IMR-90 (cell line): Measurements from ENCODE around the gene CDH23. TPM values are rescaled to one million over a fixed set of nuclear protein-coding genes. Genes with fewer than 3 reads are reported as not detected.

Source experiments
- ATAC-seq: fragments of 200-7000 bp; cut with Tn5 transposase; 2 replicates; pipeline ENCODE4 v1.9.1; 2020; ENCODE audit warnings: low read depth, mild to moderate bottlenecking, moderate library complexity
- BruUV-seq: library from RNA; stranded (reverse); fragments of 400-500 nt; replicated peaks from 2 replicates; lab custom pipeline; 2021; lab: Mats Ljungman, UMichigan
- CTCF ChIA-PET: fragments of 300-600 bp; formaldehyde crosslinking; extraction: SDS; loops from one replicate; lab custom pipeline; 2021; ENCODE audit warnings: antibody characterized with exemption; lab: Yijun Ruan, JAX
- POLR2A ChIA-PET: fragments of 300-600 bp; sonication (Branson Sonifier 250); formaldehyde crosslinking; loops from one replicate; lab custom pipeline; 2022; ENCODE audit warnings: antibody characterized with exemption; ENCODE audit not compliant: unreplicated experiment; lab: Charles Lee
- DNase-seq: peaks from one replicate; pipeline ENCODE4 v3.0.0; 2013
- H2AFZ ChIP-seq: replicated peaks from 2 replicates; pipeline ENCODE3; 2013; ENCODE audit warnings: low read length, mild to moderate bottlenecking; ENCODE audit not compliant: poor library complexity
- H2AK5ac ChIP-seq: 2 replicates; pipeline ENCODE4 v1.6.1; 2013; ENCODE audit warnings: low read depth, low read length, inconsistent platforms
- H2AK9ac ChIP-seq: replicated peaks from 2 replicates; pipeline ENCODE3; 2013; ENCODE audit warnings: mild to moderate bottlenecking, low read depth, low read length, moderate library complexity; ENCODE audit not compliant: poor library complexity
- H2BK120ac ChIP-seq: 2 replicates; pipeline ENCODE4 v1.6.1; 2013; ENCODE audit warnings: low read depth, low read length, inconsistent platforms
- H2BK15ac ChIP-seq: 3 replicates; pipeline ENCODE4 v1.6.1; 2013; ENCODE audit warnings: low read depth, low read length, inconsistent platforms
- H2BK20ac ChIP-seq: 2 replicates; pipeline ENCODE4 v1.6.1; 2013; ENCODE audit warnings: low read depth, mild to moderate bottlenecking, inconsistent platforms, low read length, moderate library complexity
- H2BK5ac ChIP-seq: 2 replicates; pipeline ENCODE4 v1.6.1; 2013; ENCODE audit warnings: mild to moderate bottlenecking, low read depth, low read length, inconsistent platforms; ENCODE audit not compliant: poor library complexity, severe bottlenecking
- H3K14ac ChIP-seq: replicated peaks from 2 replicates; pipeline ENCODE4 v1.6.1; 2013; ENCODE audit warnings: low read depth, low read length, inconsistent platforms
- H3K18ac ChIP-seq: 2 replicates; pipeline ENCODE4 v1.6.1; 2013; ENCODE audit warnings: low read depth, low read length, control low read depth
- H3K23ac ChIP-seq: 2 replicates; pipeline ENCODE4 v1.6.1; 2013; ENCODE audit warnings: low read depth, low read length, inconsistent platforms
- H3K27ac ChIP-seq: 2 replicates; pipeline ENCODE4 v1.5.1; 2013; ENCODE audit warnings: mild to moderate bottlenecking, control low read depth, low read length; ENCODE audit not compliant: insufficient read depth
- H3K27me3 ChIP-seq: 2 replicates; pipeline ENCODE4 v1.6.1; 2013; ENCODE audit warnings: low read length; ENCODE audit not compliant: control insufficient read depth, insufficient read depth
- H3K36me3 ChIP-seq: 2 replicates; pipeline ENCODE4 v1.6.1; 2013; ENCODE audit warnings: low read length, mixed read lengths; ENCODE audit not compliant: control insufficient read depth, insufficient read depth
- H3K4ac ChIP-seq: 2 replicates; pipeline ENCODE4 v1.6.1; 2013; ENCODE audit warnings: low read depth, low read length, inconsistent platforms
- H3K4me1 ChIP-seq: 2 replicates; pipeline ENCODE4 v1.6.1; 2013; ENCODE audit warnings: low read length, mixed read lengths; ENCODE audit not compliant: control insufficient read depth, insufficient read depth
- H3K4me2 ChIP-seq: 2 replicates; pipeline ENCODE4 v1.6.1; 2013; ENCODE audit warnings: low read depth, mild to moderate bottlenecking, control low read depth, low read length, moderate library complexity
- H3K4me3 ChIP-seq: 2 replicates; pipeline ENCODE4 v1.5.1; 2013; ENCODE audit warnings: low read depth, mild to moderate bottlenecking, control low read depth, low read length, moderate library complexity; ENCODE audit not compliant: insufficient read depth
- H3K56ac ChIP-seq: 2 replicates; pipeline ENCODE4 v1.6.1; 2013; ENCODE audit warnings: low read length, inconsistent platforms; ENCODE audit not compliant: insufficient read depth; ENCODE audit errors: extremely low read depth
- H3K79me1 ChIP-seq, 2 experiments: 2 replicates each; pipeline ENCODE4 v1.6.1; 2013; ENCODE audit warnings: low read length in 2 of 2, inconsistent platforms in 1 of 2, low read depth in 1 of 2
- H3K9ac ChIP-seq: 2 replicates; pipeline ENCODE4 v1.6.1; 2013; ENCODE audit warnings: low read depth, low read length, control low read depth
- H3K9me1 ChIP-seq: 2 replicates; pipeline ENCODE4 v1.6.1; 2013; ENCODE audit warnings: low read length, inconsistent platforms; ENCODE audit not compliant: insufficient read depth
- H3K9me3 ChIP-seq: 2 replicates; pipeline ENCODE4 v1.6.1; 2013; ENCODE audit warnings: low read length; ENCODE audit not compliant: control insufficient read depth, insufficient read depth
- H4K20me1 ChIP-seq: 2 replicates; pipeline ENCODE4 v1.6.1; 2013; ENCODE audit warnings: low read length, inconsistent platforms; ENCODE audit not compliant: insufficient read depth
- H4K5ac ChIP-seq: 2 replicates; pipeline ENCODE4 v1.6.1; 2013; ENCODE audit warnings: mild to moderate bottlenecking, low read depth, low read length, control low read depth
- H4K8ac ChIP-seq, 2 experiments: 2 replicates each; pipeline ENCODE4 v1.6.1; 2013; ENCODE audit warnings: low read depth in 2 of 2, low read length in 2 of 2, control low read depth in 1 of 2, inconsistent platforms in 1 of 2
- H4K91ac ChIP-seq: 2 replicates; pipeline ENCODE4 v1.6.1; 2013; ENCODE audit warnings: low read depth, low read length, inconsistent platforms; ENCODE audit not compliant: insufficient read depth
- BHLHE40 ChIP-seq: fragments of 150-350 bp; IDR thresholded peaks from 2 replicates; pipeline ENCODE4 v1.6.1; 2016; ENCODE audit warnings: mild to moderate bottlenecking, low read depth, low read length
- CEBPB ChIP-seq: IDR thresholded peaks from 2 replicates; pipeline ENCODE4 v1.6.1; 2012; ENCODE audit warnings: low read depth, low read length, improper control_type of control experiment
- FOS ChIP-seq: fragments of 150-350 bp; IDR thresholded peaks from 2 replicates; pipeline ENCODE4 v1.6.1; 2016; ENCODE audit warnings: low read depth, low read length
- MAFK ChIP-seq: IDR thresholded peaks from 2 replicates; pipeline ENCODE4 v1.6.1; 2012; ENCODE audit warnings: low read depth, low read length, improper control_type of control experiment
- MAZ ChIP-seq: IDR thresholded peaks from 2 replicates; pipeline ENCODE4 v1.6.1; 2012; ENCODE audit warnings: low read depth, mild to moderate bottlenecking, low read length, improper control_type of control experiment, moderate library complexity, borderline replicate concordance
- MXI1 ChIP-seq: IDR thresholded peaks from 2 replicates; pipeline ENCODE4 v1.6.1; 2012; ENCODE audit warnings: low read depth, mild to moderate bottlenecking, low read length, moderate library complexity, borderline replicate concordance
- NFE2L2 ChIP-seq: fragments of 150-350 bp; IDR thresholded peaks from 2 replicates; pipeline ENCODE4 v1.6.1; 2016; ENCODE audit warnings: low read depth, mild to moderate bottlenecking, low read length
- RCOR1 ChIP-seq: IDR thresholded peaks from 2 replicates; pipeline ENCODE4 v1.6.1; 2012; ENCODE audit warnings: mild to moderate bottlenecking, low read length, improper control_type of control experiment; ENCODE audit not compliant: insufficient replicate concordance
- SMC3 ChIP-seq: fragments of 150-350 bp; IDR thresholded peaks from 2 replicates; pipeline ENCODE4 v1.6.1; 2016; ENCODE audit warnings: low read depth, mild to moderate bottlenecking, antibody characterized with exemption, low read length, moderate library complexity
- WGBS, 2 experiments: methylation state at CpG; one replicate each; pipeline versions ENCODE4 v1.1.5 to v1.1.7; 2013; ENCODE audit warnings: missing lambda C conversion rate in 2 of 2; ENCODE audit not compliant: insufficient read length in 1 of 2; ENCODE audit errors: extremely low coverage in 2 of 2; 5-methylcytosine and 5-hydroxymethylcytosine counted together
- dilution Hi-C: fragments of 300-500 bp; cut with HindIII; formaldehyde crosslinking; loops from one replicate; pipeline ENCODE4 v1.14.3; 2018; ENCODE audit warnings: low sequenced_read_pairs; ENCODE audit not compliant: unreplicated experiment
- in situ Hi-C: fragments of 300-500 bp; cut with MboI; formaldehyde crosslinking; loops from 3 replicates; pipeline ENCODE4 v1.14.3; 2019; ENCODE audit warnings: low sequenced_read_pairs, inconsistent platforms, mixed read lengths
- intact Hi-C: fragments of 100-400 bp; cut with micrococcal nuclease; formaldehyde crosslinking; loops from 2 replicates; pipeline ENCODE4 v1.10.0; 2022
- polyA plus RNA-seq, 3 experiments: library from polyadenylated mRNA; depleted of rRNA; stranded (reverse); fragments of >200 nt; gene quantifications; 2 replicates each; pipeline ENCODE4 v1.2.3, GENCODE V29; 2012; ENCODE audit warnings: low replicate concordance in 1 of 3
- total RNA-seq: library from RNA; depleted of rRNA; stranded (reverse); fragments of >200 nt; gene quantifications from 2 replicates; pipeline ENCODE4 v1.2.3, GENCODE V29; 2012
- TF ChIP-seq, protein P1 (sequence below): fragments of 150-350 bp; IDR thresholded peaks from 2 replicates; pipeline ENCODE4 v1.6.1; 2016; ENCODE audit warnings: low read depth, mild to moderate bottlenecking, low read length, moderate library complexity, borderline replicate concordance
- TF ChIP-seq, protein P2 (sequence below): fragments of 150-350 bp; IDR thresholded peaks from 2 replicates; pipeline ENCODE4 v1.6.1; 2017; ENCODE audit warnings: mild to moderate bottlenecking, antibody characterized with exemption, low read length, low read depth

The CDH23 gene
- total and polyA plus RNA-seq, 2 of the 4 experiments (the other 2 are of a cell fraction) = under 0.01 to 0.03 TPM

DNA sequence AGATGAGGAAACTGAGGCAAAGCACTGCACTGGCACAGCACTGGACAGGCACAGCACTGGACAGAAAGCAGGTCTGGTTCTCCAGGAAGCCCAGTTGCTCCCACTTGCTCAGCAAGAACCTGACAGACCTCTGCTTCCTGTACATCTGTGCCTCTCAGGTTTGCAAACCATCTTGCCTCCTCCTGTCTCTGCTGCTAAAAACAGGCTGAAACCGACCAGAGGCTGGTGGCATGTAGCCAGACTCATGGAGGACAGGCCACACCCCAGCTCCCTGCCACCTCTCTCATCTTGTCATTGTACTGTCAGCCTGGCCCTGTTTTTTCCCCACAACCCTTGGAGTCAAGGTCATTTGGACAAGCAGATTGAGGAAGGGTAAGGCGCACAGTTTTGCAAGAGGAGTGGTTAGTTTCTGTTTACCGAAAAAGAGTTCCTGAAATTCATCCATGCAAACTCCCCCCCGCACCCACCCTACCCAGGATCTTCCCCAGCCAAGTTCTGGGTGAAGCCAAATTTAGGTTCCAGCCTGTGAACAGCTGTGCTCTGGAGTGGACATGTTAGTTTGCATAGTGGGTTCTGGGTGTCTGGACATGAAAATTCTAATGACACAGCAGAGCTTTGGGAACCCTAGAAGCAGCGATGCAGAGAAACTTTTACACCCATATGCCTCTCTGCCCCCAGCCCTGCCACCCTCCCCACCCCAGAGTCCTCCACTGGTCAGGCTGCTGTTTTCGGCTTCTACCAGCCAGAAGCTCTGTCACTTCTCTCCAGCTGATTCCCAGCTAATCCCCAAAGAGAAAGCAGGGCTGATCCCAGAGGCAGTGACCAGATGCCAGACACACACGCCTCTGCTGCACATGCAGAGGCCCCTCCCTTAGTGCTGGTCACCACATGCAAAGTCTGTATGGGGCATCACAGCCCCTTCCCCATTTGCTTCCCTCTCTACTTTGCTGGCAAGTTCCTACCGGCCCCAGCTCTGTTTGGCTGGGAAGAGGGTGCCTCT lies 331.3 kb downstream of the CDH23 start:
- no peaks in the 10 kb centered on the region for H4K20me1 ChIP-seq
- peak overlapping the region; percentile 54; the same call in 1 of the 2 replicates for H3K27ac ChIP-seq
- H3K27me3 ChIP-seq = peaks cover 8% of the 10 kb centered on the region
- H2BK120ac ChIP-seq = no peak overlapping the region
- 0% methylated on average over 1 of the region's 8 CpGs; no CpG with 5 or more reads in 1 of the 2 experiments for WGBS, 2 experiments
- H4K8ac ChIP-seq = no peak overlapping the region
- H2AFZ ChIP-seq = no peak overlapping the region
- no peaks in the 10 kb centered on the region for H3K9me1 ChIP-seq
- peaks cover 9% of the 10 kb centered on the region; the same call in 1 of the 2 replicates for H3K4me1 ChIP-seq
- DNase-seq = no peak
- H3K4ac ChIP-seq = no peak overlapping the region
- H2AK5ac ChIP-seq = no peak overlapping the region
- H3K18ac ChIP-seq = no peak overlapping the region; the same call in 1 of the 2 replicates
- no peak for TF ChIP-seq RCOR1
- TF ChIP-seq MAZ = no peak
- TF ChIP-seq CEBPB = no peak
- TF ChIP-seq MXI1 = no peak
- TF ChIP-seq MAFK = no peak
- TF ChIP-seq NFE2L2 = no peak
- TF ChIP-seq, protein P1, sequence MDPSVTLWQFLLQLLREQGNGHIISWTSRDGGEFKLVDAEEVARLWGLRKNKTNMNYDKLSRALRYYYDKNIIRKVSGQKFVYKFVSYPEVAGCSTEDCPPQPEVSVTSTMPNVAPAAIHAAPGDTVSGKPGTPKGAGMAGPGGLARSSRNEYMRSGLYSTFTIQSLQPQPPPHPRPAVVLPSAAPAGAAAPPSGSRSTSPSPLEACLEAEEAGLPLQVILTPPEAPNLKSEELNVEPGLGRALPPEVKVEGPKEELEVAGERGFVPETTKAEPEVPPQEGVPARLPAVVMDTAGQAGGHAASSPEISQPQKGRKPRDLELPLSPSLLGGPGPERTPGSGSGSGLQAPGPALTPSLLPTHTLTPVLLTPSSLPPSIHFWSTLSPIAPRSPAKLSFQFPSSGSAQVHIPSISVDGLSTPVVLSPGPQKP = no peak
- TF ChIP-seq, protein P2, sequence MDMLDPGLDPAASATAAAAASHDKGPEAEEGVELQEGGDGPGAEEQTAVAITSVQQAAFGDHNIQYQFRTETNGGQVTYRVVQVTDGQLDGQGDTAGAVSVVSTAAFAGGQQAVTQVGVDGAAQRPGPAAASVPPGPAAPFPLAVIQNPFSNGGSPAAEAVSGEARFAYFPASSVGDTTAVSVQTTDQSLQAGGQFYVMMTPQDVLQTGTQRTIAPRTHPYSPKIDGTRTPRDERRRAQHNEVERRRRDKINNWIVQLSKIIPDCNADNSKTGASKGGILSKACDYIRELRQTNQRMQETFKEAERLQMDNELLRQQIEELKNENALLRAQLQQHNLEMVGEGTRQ = no peak
- no peak for TF ChIP-seq FOS
- no peak for TF ChIP-seq SMC3
- no peak for TF ChIP-seq BHLHE40
- H2BK20ac ChIP-seq = no peak overlapping the region
- no peak overlapping the region for H3K14ac ChIP-seq
- H3K4me3 ChIP-seq = no peak overlapping the region
- ChIA-PET CTCF (no interaction called here), POLR2A (no interaction called here)
- ATAC-seq = peak; percentile 50
- intact Hi-C loops (loop anchor here (2.0 kb wide), 1 partner anchor 39 kb away; no protein-coding TSS in a partner anchor), dilution Hi-C loops (no loop called here), in situ Hi-C loops (no loop called here)
- no peak overlapping the region for H2BK15ac ChIP-seq
- no peak overlapping the region; the same call in 1 of the 2 replicates for H4K5ac ChIP-seq
- H3K23ac ChIP-seq = no peak overlapping the region
- H3K36me3 ChIP-seq = no peaks in the 10 kb centered on the region
- H3K4me2 ChIP-seq = no peak overlapping the region; the same call in 1 of the 2 replicates
- no peaks in the 10 kb centered on the region for H3K79me1 ChIP-seq
- no peak overlapping the region for H2AK9ac ChIP-seq
- no peak overlapping the region for H2BK5ac ChIP-seq
- no peak overlapping the region for H4K91ac ChIP-seq
- H3K9me3 ChIP-seq = no peaks in the 10 kb centered on the region
- H3K56ac ChIP-seq = no peak overlapping the region
- H3K9ac ChIP-seq = no peak overlapping the region
- no TSS peak for BruUV-seq
